ENCODE results near the gene GARS1. TPM values are rescaled to one million over a fixed set of nuclear protein-coding genes. Genes with fewer than 3 reads are reported as not detected.
"Not testable (repeated sequence)": the region's sequence is repeated elsewhere in the genome, so short reads cannot be mapped to it uniquely, and the experiment has no call there.

The GARS1 gene
- polyA plus RNA-seq, 1 donor = 99.6 TPM

DNA sequence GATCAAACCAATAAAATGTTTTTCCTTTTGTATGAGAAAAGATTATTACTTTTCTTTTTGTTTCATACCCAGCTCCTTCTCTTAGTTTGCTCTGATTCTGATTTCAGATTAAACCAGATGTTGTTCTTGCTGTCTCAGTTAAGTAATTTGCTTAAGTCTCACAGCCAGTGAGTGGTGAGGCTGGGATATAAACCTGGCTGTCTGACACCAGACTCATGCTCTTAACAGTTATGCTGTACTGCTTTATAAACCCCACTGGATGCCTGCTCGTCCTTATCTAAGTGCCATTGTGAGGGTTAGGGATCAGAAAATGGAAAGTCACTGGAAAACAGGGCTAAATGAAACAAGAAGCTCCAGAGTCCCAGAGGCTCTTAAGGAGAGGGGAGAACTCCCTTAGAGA is 24.3 kb downstream of the GARS1 start:
- no peak for DNase-seq

DNA sequence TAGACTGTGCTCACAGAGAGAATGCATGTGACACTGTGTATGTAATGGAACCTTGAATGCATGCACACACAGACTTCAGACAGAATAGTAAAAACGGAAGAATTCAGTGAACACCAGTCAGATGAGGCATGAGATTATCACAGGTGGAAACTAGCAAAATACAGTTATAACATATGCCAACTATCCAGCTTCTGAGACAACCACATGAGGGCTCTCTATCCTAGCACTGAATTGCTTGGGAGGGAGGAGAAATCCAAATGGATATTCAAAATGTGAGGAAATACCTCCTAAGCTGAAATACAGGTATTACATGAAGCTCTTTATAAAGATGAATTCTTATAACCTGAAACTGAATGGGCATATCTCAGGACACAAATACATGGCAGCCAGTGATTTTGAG is 30.6 kb downstream of the GARS1 start:
- no peak for DNase-seq

DNA sequence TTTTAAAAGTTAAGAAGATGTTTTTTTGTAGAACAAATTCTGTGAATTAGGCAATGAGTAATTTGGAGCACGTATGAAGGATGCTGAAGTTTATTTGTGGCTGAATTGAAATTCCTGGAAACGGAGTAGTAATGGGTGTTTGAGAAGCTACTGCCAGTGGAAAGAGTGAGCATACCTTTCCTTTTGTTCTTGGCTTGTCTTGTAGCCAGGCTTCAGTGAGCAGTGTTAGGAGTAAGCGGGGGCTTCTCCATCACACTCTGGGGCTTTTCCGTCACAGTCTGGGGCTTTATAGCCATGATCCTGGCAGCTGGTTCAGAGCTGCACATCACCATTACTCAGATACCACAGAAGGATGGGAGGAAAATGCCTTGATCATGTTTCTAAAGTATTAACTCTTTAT is 32.3 kb downstream of the GARS1 start:
- DNase-seq = no peak

DNA sequence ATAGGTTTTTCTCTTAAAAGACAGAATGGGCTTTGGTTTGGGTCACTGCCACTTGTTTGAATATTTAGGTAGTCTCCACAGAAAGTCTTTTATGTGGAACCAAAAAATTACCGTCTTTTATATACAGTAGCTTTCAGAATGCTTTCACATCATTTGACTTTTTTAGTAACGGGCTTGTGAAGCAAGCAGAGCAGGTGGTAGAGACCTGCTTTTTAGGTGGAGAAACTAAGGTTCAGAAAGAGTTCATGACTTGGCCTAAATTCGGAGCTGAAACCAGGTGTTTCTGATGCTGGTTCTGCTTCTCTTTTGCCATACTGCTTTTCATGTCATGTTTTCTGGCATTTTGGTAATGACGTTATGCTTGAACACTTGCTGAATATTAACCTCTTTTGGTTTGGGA is 36.3 kb downstream of the GARS1 start:
- no peak for DNase-seq

DNA sequence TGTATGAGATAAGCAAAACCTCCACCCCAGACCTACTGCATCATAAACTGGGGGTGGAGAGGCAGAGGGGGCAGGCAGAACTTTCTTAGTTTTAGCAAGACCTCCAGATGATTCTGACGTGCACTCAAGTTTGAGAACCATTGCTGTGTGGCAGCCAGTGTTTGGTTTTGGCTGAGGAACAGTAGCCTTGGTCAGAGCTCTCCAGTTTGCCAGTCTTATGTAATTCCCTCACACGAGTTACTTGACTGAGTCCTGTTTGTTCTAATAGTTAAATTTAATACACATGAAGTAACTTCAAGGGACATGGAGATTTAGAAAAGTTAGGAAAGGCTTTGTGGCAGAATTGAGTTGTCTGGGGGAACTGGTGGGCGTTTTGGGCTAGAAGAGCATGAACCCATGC is 38.5 kb downstream of the GARS1 start:
- DNase-seq = no peak

DNA sequence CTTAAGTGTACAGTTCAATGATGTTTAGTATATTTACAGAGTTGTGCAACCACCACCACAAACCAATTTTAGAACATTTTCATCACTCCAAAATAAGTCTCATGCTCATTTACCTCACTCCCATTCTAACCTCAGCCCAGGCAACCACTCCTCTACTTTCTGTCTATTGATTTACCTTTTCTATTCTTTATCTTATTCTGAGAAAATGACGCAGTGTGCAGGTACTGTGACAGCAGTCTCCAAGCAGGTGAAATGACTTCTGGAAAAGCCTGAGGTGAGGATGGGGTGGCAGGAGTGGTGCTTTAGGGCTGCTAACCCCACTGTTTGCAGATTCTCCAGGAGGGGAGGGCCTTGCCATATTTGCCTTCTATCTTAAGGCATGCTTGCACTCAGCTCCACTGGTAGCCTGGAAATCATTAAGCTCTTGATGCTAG is 39.5 kb downstream of the GARS1 start:
- DNase-seq = no peak

DNA sequence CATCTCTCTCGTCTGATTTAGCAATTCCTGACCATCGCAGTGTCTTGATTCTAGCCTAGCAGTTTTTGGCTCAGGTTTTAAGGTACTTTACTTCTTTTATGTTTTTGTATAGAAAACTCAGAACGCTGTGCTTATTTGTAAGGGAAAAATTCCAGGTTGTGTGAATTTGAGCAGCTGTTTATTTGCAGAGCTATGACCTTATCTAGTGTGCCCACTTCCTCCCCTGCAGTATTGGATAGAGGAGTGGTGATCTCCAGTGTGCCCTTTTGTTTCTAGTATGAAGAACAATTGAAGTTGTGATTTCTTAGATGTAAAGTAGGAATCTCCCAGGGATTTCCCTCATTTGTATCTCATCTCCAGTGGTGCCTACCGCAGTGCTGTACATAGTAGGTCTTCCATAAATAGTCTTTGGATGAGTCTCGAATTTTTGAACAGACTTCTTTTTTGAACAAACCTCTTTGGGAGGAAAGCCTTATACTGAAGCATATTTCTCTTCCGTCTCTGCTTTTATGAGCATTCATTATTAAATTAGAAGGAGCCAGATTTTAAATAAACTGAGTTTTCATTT is 40.0 kb downstream of the GARS1 start:
- no peak for DNase-seq

DNA sequence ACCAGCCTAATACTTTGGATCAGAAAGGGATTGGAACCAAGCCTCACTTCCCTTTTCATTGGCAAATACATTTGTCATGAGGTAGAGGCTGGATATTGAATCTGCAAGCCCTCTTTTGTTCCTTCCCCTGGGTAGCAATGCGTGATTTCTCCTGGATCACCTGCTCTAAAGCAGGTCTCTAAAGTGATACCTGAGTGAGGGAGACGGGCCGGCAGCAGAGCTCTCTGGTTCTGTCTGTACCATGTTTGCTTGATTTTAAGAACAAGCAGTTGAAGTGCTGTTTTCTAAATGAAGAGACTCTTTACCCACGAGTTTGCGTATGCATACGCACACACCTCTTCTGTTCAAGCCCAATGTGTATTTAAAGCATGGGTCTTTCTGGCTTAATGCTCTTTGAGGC is 41.1 kb downstream of the GARS1 start:
- no peak for DNase-seq

DNA sequence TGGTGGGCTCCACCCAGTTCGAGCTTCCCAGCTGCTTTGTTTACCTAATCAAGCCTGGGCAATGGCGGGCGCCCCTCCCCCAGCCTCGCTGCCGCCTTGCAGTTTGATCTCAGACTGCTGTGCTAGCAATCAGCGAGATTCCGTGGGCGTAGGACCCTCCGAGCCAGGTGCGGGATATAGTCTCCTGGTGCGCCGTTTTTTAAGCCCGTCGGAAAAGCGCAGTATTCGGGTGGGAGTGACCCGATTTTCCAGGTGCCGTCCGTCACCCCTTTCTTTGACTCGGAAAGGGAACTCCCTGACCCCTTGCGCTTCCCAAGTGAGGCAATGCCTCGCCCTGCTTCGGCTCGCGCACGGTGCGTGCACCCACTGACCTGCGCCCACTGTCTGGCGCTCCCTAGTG is 47.6 kb downstream of the GARS1 start:
- DNase-seq = not testable (repeated sequence)

DNA sequence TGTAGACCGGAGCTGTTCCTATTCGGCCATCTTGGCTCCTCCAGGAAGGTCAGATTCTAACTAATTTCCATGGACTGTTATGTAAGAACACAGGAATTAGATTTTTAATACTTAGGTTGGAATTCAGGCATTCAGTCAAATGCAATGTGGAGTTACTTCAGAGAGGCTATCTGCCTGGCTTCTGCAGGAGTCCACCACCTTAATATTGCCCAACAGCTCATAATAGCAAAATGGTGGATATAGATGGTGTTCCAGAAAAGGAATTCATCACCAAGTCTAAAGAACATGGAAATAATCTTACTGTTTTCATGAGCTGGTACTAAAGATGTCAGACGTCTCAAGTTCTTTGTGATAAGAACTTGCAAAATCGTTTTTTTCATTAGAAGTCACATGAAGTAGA is 48.1 kb downstream of the GARS1 start:
- DNase-seq = no peak

DNA sequence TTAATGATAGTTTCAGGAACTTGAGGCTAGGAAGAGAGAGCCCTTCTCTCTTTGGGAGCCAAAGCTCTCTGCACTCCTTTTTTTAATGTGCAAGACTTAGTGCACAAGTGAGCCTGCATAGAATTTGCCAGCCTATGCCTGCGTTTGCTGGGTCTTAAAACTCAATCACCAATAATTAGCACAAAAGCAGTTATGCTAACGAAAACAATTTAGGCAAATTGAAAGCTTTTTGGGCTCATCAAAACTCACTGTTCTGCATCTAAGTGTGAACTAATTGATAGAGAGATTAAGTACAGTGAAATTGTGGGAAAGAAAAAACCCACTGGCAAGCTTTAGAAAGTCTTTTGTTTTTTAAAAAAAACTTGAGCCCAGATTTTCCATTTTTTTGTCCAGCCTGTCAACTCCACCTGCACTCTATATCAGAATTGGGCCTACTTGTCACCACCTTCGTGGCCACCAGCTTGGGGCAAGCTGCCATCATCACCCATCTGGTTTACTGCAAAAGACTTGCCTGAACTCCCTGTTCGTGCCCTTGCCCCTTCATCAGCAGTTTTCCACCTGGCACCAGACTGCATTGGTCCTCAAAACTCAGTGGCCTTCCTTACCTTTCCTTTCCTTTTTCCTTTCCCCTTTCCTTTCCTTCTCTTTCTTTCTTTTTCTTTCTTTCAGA is 49.7 kb downstream of the GARS1 start:
- DNase-seq = no peak

DNA sequence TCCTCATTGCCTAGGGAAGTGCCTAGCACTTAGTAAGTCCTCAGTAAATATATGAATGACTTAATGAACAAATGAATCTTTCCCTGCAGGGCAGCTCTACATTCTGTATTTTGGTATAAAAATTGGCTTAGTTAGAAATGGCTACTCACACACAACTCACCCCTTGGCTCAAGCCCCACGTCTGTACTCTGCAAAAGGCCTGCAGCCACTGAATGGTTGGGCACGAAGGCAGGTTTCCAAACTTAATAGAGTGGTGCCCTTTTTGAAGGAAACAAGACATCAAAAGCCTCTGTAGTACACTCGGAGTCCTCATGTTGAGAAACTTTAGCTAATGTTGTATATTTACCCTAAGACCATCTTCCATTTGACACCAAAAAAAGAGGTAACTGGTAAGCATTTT is 51.0 kb downstream of the GARS1 start:
- DNase-seq = no peak

DNA sequence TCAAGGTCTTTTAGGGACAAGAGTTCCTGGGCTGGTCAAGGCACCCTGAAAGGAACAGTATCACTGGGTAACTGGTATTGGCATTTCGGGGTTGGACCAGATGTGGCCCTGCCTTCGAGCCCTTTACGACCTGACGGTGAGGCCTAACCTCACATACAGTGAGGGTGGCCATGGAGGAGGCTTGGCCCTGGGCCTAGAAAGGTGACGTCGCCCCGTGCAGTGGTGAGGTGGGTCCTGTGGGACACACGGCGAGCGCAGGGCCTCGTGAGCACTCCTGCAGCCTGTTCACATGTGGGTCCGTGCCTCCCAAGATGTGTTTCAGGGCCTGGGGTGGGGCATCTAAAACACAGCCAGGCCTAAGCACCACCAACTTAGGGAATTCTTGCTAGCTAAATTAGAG is 51.5 kb downstream of the GARS1 start:
- DNase-seq = no peak

DNA sequence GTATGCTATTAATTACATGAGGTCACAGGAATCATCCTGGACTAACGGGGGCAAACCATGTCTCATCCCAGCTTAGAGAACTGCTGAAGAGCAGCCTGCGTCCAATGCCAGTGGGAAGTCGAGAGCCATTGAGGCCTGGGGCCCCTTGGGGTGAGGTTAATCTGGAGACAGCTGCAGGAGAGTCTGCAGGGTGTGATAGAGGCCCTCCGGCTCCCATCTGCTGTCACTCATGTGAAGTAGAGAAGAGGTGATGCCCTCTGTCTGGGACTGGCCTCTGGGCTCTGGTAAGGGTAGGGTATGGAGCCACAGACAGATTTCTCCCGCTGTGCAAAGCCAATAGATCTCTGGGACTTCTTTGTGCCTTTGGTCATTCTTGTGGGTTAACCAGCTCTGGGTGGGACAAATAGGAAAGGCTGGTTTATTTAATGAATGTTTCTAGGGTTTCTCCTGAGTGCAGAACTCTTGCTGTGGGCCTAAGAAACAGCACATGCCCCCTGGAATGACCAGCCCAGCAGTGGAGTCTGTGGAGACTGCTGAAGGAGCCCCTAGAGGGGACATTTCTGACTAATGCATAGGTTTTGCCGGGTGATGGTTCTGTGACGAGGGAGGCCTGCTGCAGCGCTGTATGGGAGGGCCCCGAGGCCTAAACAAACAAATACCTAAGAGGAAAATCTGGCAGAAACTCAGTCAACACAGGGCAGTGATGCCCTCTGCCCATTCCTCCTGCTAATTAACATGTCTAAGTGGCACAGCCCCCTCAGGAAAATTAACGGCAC is 53.1 kb downstream of the GARS1 start:
- DNase-seq = no peak

DNA sequence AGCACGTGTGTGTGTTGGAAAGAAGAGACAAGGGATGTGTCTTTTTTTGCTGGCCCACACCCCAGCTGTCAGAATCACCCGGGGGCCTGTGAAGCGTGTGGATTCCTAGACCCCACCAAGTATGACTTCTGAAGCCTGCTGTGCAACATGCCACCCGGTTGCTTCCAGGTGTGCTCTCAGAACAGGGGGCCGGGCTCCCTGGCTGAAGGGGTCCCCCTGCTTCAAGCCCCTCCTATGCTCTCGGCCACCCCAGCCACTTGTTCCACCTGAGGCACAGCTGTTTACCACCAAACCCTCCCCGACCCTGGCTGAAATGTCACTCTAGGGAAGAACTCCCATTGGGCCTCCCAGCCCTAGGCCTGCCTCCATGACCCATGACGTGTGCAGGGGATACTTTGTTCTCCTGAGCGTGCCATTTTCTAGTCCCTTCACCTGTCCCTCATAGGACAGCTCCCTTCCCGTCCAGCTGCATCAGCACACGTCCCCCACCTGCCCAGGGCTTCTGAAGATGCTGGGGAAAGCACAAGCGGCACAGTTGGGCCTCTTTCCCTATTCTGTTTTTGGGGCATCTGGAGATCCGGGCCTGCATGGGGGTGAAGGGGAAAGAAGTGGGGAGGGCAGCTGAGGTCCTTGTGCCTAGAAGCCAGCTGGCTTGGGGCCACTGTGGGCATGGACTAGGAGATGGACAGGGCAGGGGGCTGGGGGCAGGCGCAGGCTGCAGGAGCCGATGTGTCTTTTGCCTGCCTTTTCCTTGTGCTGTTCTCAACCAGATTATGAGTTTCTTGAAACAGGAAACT is 54.3 kb downstream of the GARS1 start:
- DNase-seq = no peak

DNA sequence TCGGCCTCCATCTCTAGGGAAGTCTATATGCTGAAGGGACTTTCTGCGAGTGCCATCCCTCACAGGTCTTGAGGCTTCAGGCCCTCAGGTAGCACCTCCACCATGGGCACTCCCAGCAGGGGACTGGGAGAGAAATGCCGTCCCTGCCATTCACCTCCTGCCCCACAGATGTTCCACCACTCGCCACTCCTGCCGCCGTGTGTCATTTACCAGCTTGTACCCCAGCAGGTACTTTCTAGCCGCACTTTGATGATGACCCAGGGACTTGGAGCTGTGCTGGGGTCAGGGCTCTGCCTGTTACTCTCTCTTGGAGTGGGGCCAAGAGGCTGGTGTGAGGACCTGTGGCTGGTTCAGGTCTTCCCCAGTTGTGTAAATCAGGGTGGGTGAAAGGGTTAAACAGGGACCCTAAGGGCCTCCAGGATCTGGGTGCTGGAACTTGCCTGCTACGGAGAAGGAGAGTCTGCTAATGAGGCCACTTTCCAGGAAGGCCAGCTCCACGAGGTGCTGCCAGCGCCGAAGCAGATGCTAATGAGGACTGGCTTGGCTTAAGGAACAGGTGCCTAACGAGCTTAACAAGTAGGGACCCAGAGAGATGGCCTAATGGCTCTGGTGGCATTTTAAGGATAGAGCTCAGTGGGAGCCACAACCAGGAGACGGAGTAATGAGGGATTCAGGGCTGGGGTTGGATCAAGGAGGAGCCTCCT is 55.2 kb downstream of the GARS1 start:
- DNase-seq = no peak

DNA sequence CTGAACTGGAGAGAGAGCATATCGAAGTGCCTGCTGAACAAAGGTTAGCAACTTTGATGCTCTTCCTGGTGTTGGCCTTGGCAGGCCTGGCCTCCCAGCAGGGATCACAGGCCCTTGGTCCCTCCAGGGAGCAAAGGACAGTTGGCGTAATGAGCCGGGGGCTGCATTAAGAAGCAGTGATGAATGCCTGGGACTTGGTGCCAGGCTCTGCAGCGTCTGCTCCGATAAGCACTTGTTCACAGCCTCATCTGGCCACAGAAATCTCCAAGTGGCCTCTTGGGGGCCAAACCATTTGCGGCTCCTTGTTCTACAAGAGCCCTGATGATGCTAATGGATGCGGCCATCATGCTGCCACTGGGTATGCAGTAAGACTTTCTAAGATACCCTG is 55.7 kb downstream of the GARS1 start:
- DNase-seq = no peak

DNA sequence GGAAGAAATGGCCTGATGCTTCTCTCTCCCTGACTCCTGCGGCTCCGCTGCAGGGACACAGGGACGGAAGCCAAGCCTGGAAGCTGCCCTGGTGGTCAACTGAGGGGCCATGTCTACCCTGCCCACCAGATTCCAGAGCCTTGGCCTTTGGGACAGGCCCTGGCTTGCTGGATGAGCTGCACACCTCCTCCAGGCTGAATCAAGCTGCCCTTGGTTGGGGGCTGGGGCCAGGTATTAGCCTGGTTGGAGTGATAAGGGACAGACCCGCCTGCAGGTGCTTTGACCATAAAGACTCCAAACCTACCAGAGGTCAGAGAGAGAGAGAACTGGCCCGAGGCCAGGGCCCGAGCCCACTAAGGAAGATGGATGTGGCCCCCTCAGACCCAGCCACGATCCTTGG is 57.5 kb downstream of the GARS1 start:
- DNase-seq = no peak

DNA sequence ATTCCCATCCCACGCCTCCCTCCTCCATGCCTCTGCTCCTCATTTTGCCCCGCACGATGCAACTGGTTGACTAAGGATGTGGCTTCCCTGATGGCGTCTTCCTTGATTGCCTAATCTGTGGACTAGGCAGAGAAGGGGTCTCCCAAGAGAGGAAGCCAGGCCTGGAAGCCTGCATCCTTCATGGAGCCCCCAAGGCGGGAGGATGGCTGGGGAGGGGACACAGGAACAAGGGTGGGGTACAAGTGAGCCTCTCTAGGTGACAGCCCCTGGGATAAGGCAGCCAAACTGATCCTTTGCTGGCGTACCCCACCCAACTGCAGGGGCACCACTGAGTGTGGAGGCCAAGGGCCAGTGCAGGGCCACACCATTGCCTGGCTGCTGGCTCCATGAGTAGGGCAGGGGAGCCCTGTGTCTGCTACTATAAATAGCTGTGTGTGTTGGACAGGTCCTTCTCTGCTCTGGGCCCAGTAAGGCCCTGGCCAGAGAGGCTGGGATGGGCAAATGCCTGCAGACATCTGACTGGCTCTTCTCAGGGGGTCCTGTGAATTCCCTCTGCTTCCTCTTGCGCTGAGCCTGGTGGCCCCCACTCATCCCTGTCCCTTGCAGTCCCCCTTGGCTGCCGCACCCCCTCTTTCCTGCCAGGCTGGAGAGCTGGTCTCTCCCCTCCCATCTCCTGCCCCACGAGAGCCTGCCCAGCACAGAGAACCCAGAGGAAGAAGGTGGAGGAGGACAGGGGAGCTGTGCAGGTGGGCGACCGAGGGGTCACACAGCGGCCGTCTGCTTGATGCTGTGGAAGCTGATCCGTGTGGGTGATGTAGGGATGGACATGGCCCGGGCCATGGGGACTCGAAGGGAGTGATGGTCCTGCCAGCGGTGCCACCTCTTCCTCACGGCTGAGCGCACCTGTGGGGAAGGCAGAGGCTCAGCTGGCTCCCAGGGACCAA is 58.3 kb downstream of the GARS1 start:
- DNase-seq = no peak

DNA sequence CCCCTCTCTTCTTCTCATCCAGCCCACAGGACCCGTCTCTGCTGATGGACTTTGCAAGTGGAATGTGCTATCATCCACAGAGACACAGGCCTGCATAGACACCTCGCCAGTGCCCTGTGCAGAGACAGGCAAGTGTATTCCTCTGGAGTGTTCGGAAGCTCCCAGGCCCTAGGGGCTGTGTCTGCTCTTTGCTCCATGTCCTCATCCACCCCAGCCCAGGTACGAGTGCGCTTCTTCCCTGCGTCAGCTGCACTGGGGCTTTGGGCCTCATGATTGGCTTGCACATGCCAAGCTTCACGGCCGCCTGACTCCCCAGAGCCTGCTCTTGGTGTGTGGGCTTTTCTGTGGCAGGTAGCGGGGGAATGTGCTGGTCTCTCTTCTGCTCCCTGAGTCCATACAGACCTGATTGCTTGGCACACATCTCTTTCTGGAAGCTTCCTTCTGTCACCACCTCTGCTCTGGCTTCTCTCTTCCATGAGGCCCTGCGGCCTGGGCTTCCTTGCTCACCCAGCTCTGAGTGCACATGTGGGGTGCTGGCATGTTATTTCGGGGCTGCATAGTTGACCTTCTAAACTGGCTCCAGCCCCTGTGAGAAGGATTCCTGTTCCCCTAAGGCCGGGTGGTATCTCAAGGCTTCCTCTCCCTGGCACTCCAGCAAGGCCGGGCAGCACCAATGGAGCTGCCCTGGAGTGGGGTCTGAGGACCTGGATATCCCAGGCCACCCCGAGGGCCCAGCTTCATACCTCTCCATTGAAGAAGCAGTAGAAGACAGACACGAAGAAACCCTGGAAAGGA is 59.8 kb downstream of the GARS1 start:
- no peak for DNase-seq
